WERI-Rb-1 (cell line): Measurements from ENCODE around the gene NOL9.

ENCODE experiments used
- DNase-seq: peaks from one replicate; pipeline ENCODE4 v3.0.0-alpha.2; 2020
- H3K27ac ChIP-seq: fragments of 250-450 bp; sonication (Bioruptor Pico); 2 replicates; pipeline ENCODE4 v1.5.1; 2020; ENCODE audit warnings: mild to moderate bottlenecking, moderate library complexity
- H3K27me3 ChIP-seq: fragments of 250-450 bp; sonication (Bioruptor Pico); 2 replicates; pipeline ENCODE4 v1.5.1; 2021; ENCODE audit warnings: mild to moderate bottlenecking, low read depth, moderate library complexity; ENCODE audit not compliant: insufficient read depth, severe bottlenecking
- H3K36me3 ChIP-seq: fragments of 250-450 bp; sonication (Bioruptor Pico); 2 replicates; pipeline ENCODE4 v1.5.1; 2020; ENCODE audit warnings: mild to moderate bottlenecking, moderate library complexity
- H3K4me3 ChIP-seq: 2 replicates; pipeline ENCODE4 v1.5.1; 2011; ENCODE audit warnings: low read depth, mild to moderate bottlenecking, control low read depth, low read length
- H3K9me3 ChIP-seq: fragments of 250-450 bp; sonication (Bioruptor Pico); 2 replicates; pipeline ENCODE4 v1.5.1; 2021; ENCODE audit warnings: mild to moderate bottlenecking, moderate library complexity; ENCODE audit not compliant: severe bottlenecking
- CTCF ChIP-seq: IDR thresholded peaks from 2 replicates; pipeline ENCODE4 v1.5.1; 2011; ENCODE audit warnings: low read depth, mild to moderate bottlenecking, control low read depth, inconsistent platforms, low read length

The NOL9 gene

GRCh38 chr1:6544831-6545230 is 9.5 kb downstream of the NOL9 start:
- H3K36me3 ChIP-seq = peaks cover 67% of the 10 kb centered on the region
- DNase-seq = no peak
- no peak overlapping the region for H3K4me3 ChIP-seq
- no peak overlapping the region for H3K27ac ChIP-seq
- no peaks in the 10 kb centered on the region for H3K9me3 ChIP-seq
- TF ChIP-seq CTCF = no peak
- H3K27me3 ChIP-seq = no peaks in the 10 kb centered on the region

GRCh38 chr1:6538956-6539355 is 15.4 kb downstream of the NOL9 start:
- no peak overlapping the region for H3K4me3 ChIP-seq
- H3K36me3 ChIP-seq = peaks cover 55% of the 10 kb centered on the region
- no peak for DNase-seq
- no peak overlapping the region for H3K27ac ChIP-seq
- TF ChIP-seq CTCF = no peak
- H3K27me3 ChIP-seq = no peaks in the 10 kb centered on the region
- H3K9me3 ChIP-seq = no peaks in the 10 kb centered on the region

- Histone ChIP-seq H3K27ac (no peak overlapping the region), H3K36me3 (peaks cover 62% of the 10 kb centered on the region), H3K9me3 (no peaks in the 10 kb centered on the region), H3K4me3 (no peak overlapping the region), H3K27me3 (no peaks in the 10 kb centered on the region)
- TF ChIP-seq CTCF = no peak
- DNase-seq = no peak
Measured at GRCh38 chr1:6536291-6536690, 18.0 kb downstream of the NOL9 start.

- H3K4me3 ChIP-seq = no peak overlapping the region
- no peak for DNase-seq
- H3K27ac ChIP-seq = no peak overlapping the region
- no peaks in the 10 kb centered on the region for H3K9me3 ChIP-seq
- TF ChIP-seq CTCF = no peak
- no peaks in the 10 kb centered on the region for H3K27me3 ChIP-seq
- H3K36me3 ChIP-seq = peaks cover 70% of the 10 kb centered on the region
Measured at GRCh38 chr1:6535214-6535613, 19.1 kb downstream of the NOL9 start.

- no peak for DNase-seq
- no peak overlapping the region for H3K4me3 ChIP-seq
- H3K27ac ChIP-seq = no peak overlapping the region
- H3K27me3 ChIP-seq = no peaks in the 10 kb centered on the region
- peaks cover 75% of the 10 kb centered on the region for H3K36me3 ChIP-seq
- no peaks in the 10 kb centered on the region for H3K9me3 ChIP-seq
- TF ChIP-seq CTCF = no peak
Measured at GRCh38 chr1:6534248-6534822, 20.0 kb downstream of the NOL9 start.

GRCh38 chr1:6531996-6532395 is 22.3 kb downstream of the NOL9 start:
- DNase-seq = no peak
- H3K27me3 ChIP-seq = no peaks in the 10 kb centered on the region
- no peak for TF ChIP-seq CTCF
- no peaks in the 10 kb centered on the region for H3K9me3 ChIP-seq
- no peak overlapping the region for H3K4me3 ChIP-seq
- no peak overlapping the region for H3K27ac ChIP-seq
- H3K36me3 ChIP-seq = peaks cover 78% of the 10 kb centered on the region
